Mesenchymal stem cell (in vitro differentiated cells and primary cell): Measurements from ENCODE around the gene OR2A14.

ENCODE experiments used
- DNase-seq: peaks from one replicate; pipeline ENCODE4 v3.0.0-alpha.2; 2013
- H2AFZ ChIP-seq: one replicate; pipeline ENCODE4 v1.6.1; 2013; ENCODE audit warnings: low read depth, mild to moderate bottlenecking, control low read depth, inconsistent platforms, low read length, moderate library complexity
- H2AK5ac ChIP-seq: 2 replicates; pipeline ENCODE4 v1.6.1; 2013; ENCODE audit warnings: low read length, moderate library complexity, mild to moderate bottlenecking, inconsistent platforms; ENCODE audit not compliant: severe bottlenecking
- H2BK120ac ChIP-seq: one replicate; pipeline ENCODE4 v1.6.1; 2013; ENCODE audit warnings: low read depth, mild to moderate bottlenecking, inconsistent platforms, low read length, moderate library complexity
- H2BK12ac ChIP-seq, 2 experiments: one replicate each; pipeline ENCODE4 v1.6.1; 2013; ENCODE audit warnings: inconsistent platforms in 2 of 2, low read length in 2 of 2, mild to moderate bottlenecking in 2 of 2, moderate library complexity in 2 of 2, control low read depth in 1 of 2
- H2BK15ac ChIP-seq: one replicate; pipeline ENCODE4 v1.6.1; 2013; ENCODE audit warnings: mild to moderate bottlenecking, low read depth, inconsistent platforms; ENCODE audit not compliant: poor library complexity, severe bottlenecking
- H2BK5ac ChIP-seq: 2 replicates; pipeline ENCODE4 v1.6.1; 2013; ENCODE audit warnings: low read depth, mild to moderate bottlenecking, low read length, control low read depth, inconsistent platforms; ENCODE audit not compliant: poor library complexity, severe bottlenecking
- H3K14ac ChIP-seq, 2 experiments: one replicate each; pipeline ENCODE4 v1.6.1; 2013; ENCODE audit warnings: inconsistent platforms in 2 of 2, low read length in 2 of 2, control low read depth in 1 of 2, mild to moderate bottlenecking in 1 of 2, moderate library complexity in 1 of 2
- H3K18ac ChIP-seq, 2 experiments: one replicate each; pipeline ENCODE4 v1.6.1; 2013; ENCODE audit warnings: inconsistent platforms in 2 of 2, low read length in 2 of 2, control low read depth in 1 of 2, low read depth in 1 of 2, mild to moderate bottlenecking in 1 of 2
- H3K23ac ChIP-seq, 2 experiments: one replicate each; pipeline ENCODE4 v1.6.1; 2013; ENCODE audit warnings: inconsistent platforms in 2 of 2, low read length in 2 of 2, mild to moderate bottlenecking in 2 of 2, moderate library complexity in 2 of 2, control low read depth in 1 of 2
- H3K27ac ChIP-seq: 2 replicates; pipeline ENCODE4 v1.5.1; 2013; ENCODE audit warnings: mild to moderate bottlenecking, moderate library complexity, low read length, control low read depth, inconsistent platforms; ENCODE audit not compliant: poor library complexity, severe bottlenecking
- H3K27me3 ChIP-seq, 2 experiments: 2 replicates each; pipeline versions ENCODE4 v1.6.1 to v1.7.0; 2013; ENCODE audit warnings: low read length in 2 of 2, mild to moderate bottlenecking in 2 of 2, moderate library complexity in 2 of 2, control low read depth in 1 of 2, inconsistent platforms in 1 of 2; ENCODE audit not compliant: control insufficient read depth in 1 of 2, insufficient read depth in 1 of 2
- H3K36me3 ChIP-seq, 2 experiments: 2 replicates each; pipeline versions ENCODE4 v1.6.1 to v1.7.0; 2013; ENCODE audit warnings: low read length in 2 of 2, control low read depth in 1 of 2, inconsistent platforms in 1 of 2, low read depth in 1 of 2, mild to moderate bottlenecking in 1 of 2; ENCODE audit not compliant: insufficient read depth in 2 of 2, control insufficient read depth in 1 of 2
- H3K4ac ChIP-seq, 2 experiments: one replicate each; pipeline ENCODE4 v1.6.1; 2013; ENCODE audit warnings: inconsistent platforms in 2 of 2, low read length in 2 of 2, mild to moderate bottlenecking in 2 of 2, moderate library complexity in 2 of 2, control low read depth in 1 of 2, low read depth in 1 of 2
- H3K4me1 ChIP-seq: 2 replicates; pipeline ENCODE4 v1.6.1; 2013; ENCODE audit warnings: low read depth, low read length, control low read depth; ENCODE audit not compliant: control insufficient read depth, insufficient read depth
- H3K4me2 ChIP-seq: 2 replicates; pipeline ENCODE4 v1.6.1; 2013; ENCODE audit warnings: low read length, mild to moderate bottlenecking, inconsistent platforms; ENCODE audit not compliant: poor library complexity, severe bottlenecking
- H3K4me3 ChIP-seq, 2 experiments: 2 replicates each; pipeline versions ENCODE4 v1.5.1 to v1.7.0; 2013; ENCODE audit warnings: low read length in 2 of 2, mild to moderate bottlenecking in 2 of 2, control low read depth in 1 of 2, low read depth in 1 of 2; ENCODE audit not compliant: insufficient read depth in 1 of 2
- H3K79me1 ChIP-seq: replicated peaks from 2 replicates; pipeline ENCODE4 v1.6.1; 2013; ENCODE audit warnings: mild to moderate bottlenecking, control low read depth, low read length, inconsistent platforms; ENCODE audit not compliant: poor library complexity, severe bottlenecking
- H3K9ac ChIP-seq: 2 replicates; pipeline ENCODE4 v1.7.0; 2013; ENCODE audit warnings: mild to moderate bottlenecking, low read length, moderate library complexity
- H3K9me3 ChIP-seq: 2 replicates; pipeline ENCODE4 v1.7.0; 2013; ENCODE audit warnings: mild to moderate bottlenecking, low read length; ENCODE audit not compliant: control insufficient read depth
- H4K8ac ChIP-seq: one replicate; pipeline ENCODE4 v1.6.1; 2013; ENCODE audit warnings: inconsistent platforms, mild to moderate bottlenecking, low read length, moderate library complexity
- H4K91ac ChIP-seq: one replicate; pipeline ENCODE4 v1.6.1; 2013; ENCODE audit warnings: mild to moderate bottlenecking, low read length, inconsistent platforms
- WGBS: methylation state at CpG from one replicate; pipeline ENCODE4 v1.1.7; 2013; ENCODE audit warnings: mixed read lengths; 5-methylcytosine and 5-hydroxymethylcytosine counted together

Gene OR2A14

GRCh38 chr7:144130730-144131129 lies 7.8 kb downstream of the OR2A14 start:
- Histone ChIP-seq H3K14ac (no peak overlapping the region), H3K27ac (no peak overlapping the region), H4K91ac (no peak overlapping the region), H2BK12ac (no peak overlapping the region), H4K8ac (no peak overlapping the region), H3K9ac (no peak overlapping the region), H2BK120ac (no peak overlapping the region), H3K18ac (no peak overlapping the region), H3K4ac (no peak overlapping the region), H2AK5ac (no peak overlapping the region), H2AFZ (no peak overlapping the region), H3K23ac (no peak overlapping the region), H2BK15ac (no peak overlapping the region), H3K27me3 (no peaks in the 10 kb centered on the region), H3K4me3 (no peak overlapping the region), H3K4me2 (no peak overlapping the region), H3K36me3 (no peaks in the 10 kb centered on the region), H3K79me1 (no peaks in the 10 kb centered on the region), H2BK5ac (no peak overlapping the region), H3K9me3 (no peaks in the 10 kb centered on the region), H3K4me1 (no peaks in the 10 kb centered on the region)
- DNase-seq, result no peak
- 86% methylated on average over 2 of the region's 2 CpGs for WGBS

DNA sequence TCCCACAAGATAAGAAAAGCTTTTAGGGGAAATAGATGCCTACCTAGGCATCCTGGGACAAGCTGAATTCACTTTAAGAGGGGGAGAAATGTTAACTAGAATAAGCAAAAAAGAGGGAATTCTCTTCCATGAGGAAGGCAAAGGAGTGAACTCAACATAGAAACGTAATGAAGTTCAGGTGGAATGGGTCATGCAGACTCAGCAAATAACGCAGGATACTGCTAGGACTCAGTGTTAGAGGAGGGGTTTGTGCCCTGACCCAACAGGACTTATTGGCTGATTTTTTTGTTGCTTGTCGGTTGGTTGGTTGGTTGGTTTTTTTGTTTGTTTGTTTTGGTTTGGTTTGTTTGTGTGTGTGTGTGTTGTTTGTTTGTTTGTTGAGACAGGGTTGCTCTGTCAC lies 9.3 kb downstream of the OR2A14 start:
- H3K14ac ChIP-seq, result no peak overlapping the region
- no peak overlapping the region for H4K91ac ChIP-seq
- H2BK5ac ChIP-seq, result no peak overlapping the region
- H3K36me3 ChIP-seq, result no peaks in the 10 kb centered on the region
- no peaks in the 10 kb centered on the region for H3K9me3 ChIP-seq
- H3K23ac ChIP-seq, result no peak overlapping the region
- no peak overlapping the region for H3K18ac ChIP-seq
- no peaks in the 10 kb centered on the region for H3K4me1 ChIP-seq
- H3K4me2 ChIP-seq, result no peak overlapping the region
- no peak overlapping the region for H3K4me3 ChIP-seq
- H4K8ac ChIP-seq, result no peak overlapping the region
- H2BK15ac ChIP-seq, result no peak overlapping the region
- 74% methylated on average over 3 of the region's 3 CpGs for WGBS
- no peak overlapping the region for H2BK120ac ChIP-seq
- H3K9ac ChIP-seq, result no peak overlapping the region
- DNase-seq, result no peak
- no peak overlapping the region for H3K4ac ChIP-seq
- no peaks in the 10 kb centered on the region for H3K27me3 ChIP-seq
- no peak overlapping the region for H2AK5ac ChIP-seq
- H2AFZ ChIP-seq, result no peak overlapping the region
- no peak overlapping the region for H2BK12ac ChIP-seq
- H3K27ac ChIP-seq, result no peak overlapping the region
- no peaks in the 10 kb centered on the region for H3K79me1 ChIP-seq

DNA sequence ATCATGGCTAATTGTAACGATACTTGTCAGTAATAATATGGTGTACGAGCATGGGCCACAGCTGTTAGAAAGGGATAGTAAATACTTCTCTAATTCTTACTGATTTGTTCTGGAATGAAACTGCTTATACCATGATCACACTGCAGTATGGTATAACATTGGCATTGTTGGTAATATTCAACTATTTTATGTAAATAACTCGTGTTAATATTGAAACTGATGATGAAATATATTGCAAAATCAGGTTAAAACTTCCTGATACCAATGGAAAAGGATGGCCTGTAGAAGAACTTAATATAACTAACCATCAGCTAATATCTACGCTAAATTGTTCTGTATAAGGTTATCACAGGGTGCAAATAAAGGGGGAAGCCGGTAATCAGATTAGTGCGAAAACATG lies 10.3 kb downstream of the OR2A14 start:
- H3K18ac ChIP-seq, result no peak overlapping the region
- H3K14ac ChIP-seq, result no peak overlapping the region
- H2BK15ac ChIP-seq, result no peak overlapping the region
- H3K4me3 ChIP-seq, result no peak overlapping the region
- H4K91ac ChIP-seq, result no peak overlapping the region
- H2AFZ ChIP-seq, result no peak overlapping the region
- no peak overlapping the region for H3K9ac ChIP-seq
- no peaks in the 10 kb centered on the region for H3K27me3 ChIP-seq
- no peak overlapping the region for H3K4ac ChIP-seq
- no peak overlapping the region for H2BK5ac ChIP-seq
- no peak for DNase-seq
- no peak overlapping the region for H2BK12ac ChIP-seq
- no peak overlapping the region for H4K8ac ChIP-seq
- H3K36me3 ChIP-seq, result no peaks in the 10 kb centered on the region
- no peak overlapping the region for H3K27ac ChIP-seq
- WGBS, result 75% methylated on average over 2 of the region's 6 CpGs
- no peak overlapping the region for H2AK5ac ChIP-seq
- no peak overlapping the region for H2BK120ac ChIP-seq
- H3K4me1 ChIP-seq, result no peaks in the 10 kb centered on the region
- H3K9me3 ChIP-seq, result no peaks in the 10 kb centered on the region
- no peaks in the 10 kb centered on the region for H3K79me1 ChIP-seq
- H3K4me2 ChIP-seq, result no peak overlapping the region
- H3K23ac ChIP-seq, result no peak overlapping the region

GRCh38 chr7:144134116-144134515 lies 11.1 kb downstream of the OR2A14 start:
- Histone ChIP-seq H3K9me3 (no peaks in the 10 kb centered on the region), H3K23ac (no peak overlapping the region), H2AFZ (no peak overlapping the region), H3K9ac (no peak overlapping the region), H2BK12ac (no peak overlapping the region), H3K36me3 (no peaks in the 10 kb centered on the region), H3K79me1 (no peaks in the 10 kb centered on the region), H3K27me3 (no peaks in the 10 kb centered on the region), H2BK15ac (no peak overlapping the region), H3K4ac (no peak overlapping the region), H3K27ac (no peak overlapping the region), H2AK5ac (no peak overlapping the region), H3K18ac (no peak overlapping the region), H3K4me3 (no peak overlapping the region), H3K14ac (no peak overlapping the region), H4K8ac (no peak overlapping the region), H4K91ac (no peak overlapping the region), H2BK120ac (no peak overlapping the region), H2BK5ac (no peak overlapping the region), H3K4me2 (no peak overlapping the region), H3K4me1 (no peaks in the 10 kb centered on the region)
- DNase-seq, result no peak
- 91% methylated on average over 1 of the region's 1 CpG for WGBS
